NCI-H128 (cell line): ENCODE data around the gene TYW1B.
"Not testable (repeated sequence)": the region's sequence is repeated elsewhere in the genome, so short reads cannot be mapped to it uniquely, and the experiment has no call there.

Source experiments
- DNase-seq: peaks from one replicate; lab custom pipeline; 2025; ENCODE audit not compliant: unreplicated experiment; lab: John Stamatoyannopoulos, UW

TYW1B gene

DNA sequence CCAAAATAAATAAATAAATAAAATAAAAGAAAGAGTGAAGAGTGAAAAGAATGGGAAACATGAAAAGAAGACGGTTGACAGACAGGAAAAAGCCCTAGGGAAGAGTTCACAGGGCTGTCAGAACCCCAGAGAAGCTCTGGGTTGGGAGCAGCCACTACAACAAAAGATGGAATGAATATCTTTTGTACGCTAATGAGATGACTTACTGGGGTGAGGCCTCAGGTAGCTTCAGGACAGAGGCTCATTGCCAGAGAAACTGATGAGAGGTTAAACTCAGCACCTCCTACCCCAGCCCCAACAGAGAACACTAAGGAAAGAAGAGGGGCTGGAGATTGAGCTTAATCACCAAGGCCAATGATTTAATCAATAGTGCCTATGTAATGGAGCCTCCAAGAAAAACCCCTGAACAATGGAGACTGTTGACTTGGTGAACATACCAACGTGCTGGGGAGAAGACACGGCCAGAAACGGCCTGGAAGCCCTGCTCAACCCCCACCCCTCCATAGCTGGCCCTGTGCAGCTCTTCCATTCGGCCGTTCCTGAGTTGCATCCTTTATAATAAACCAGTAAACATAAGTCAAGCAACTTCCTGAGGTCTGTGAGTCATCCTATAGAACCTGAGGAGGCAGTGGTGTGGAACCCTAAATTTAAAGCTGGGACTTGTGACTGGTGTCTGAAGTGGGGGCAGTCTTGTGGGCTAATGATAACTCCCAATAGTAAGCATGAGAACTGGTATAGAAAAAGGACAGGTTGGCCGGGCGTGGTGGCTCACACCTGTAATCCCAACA, 11.4 kb downstream of the TYW1B start:
- not testable (repeated sequence) for DNase-seq

DNA sequence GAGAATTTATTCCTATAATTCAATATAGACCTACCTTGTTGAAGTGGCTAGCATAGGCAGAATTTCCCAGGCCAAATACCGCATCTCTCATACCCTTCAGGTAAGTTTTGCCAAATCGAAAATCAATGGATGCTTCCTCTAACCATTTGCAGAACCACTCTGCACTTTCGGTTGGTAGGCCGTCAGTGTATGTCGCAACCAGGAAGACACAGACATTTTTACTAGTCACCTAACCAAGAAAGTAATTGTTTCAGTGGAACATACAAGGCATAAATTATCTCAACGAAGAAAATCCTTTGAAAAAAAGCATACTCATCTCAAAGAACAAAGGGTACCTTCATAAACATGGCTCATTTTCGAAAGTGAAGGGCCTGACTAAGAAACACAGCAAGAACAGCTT, 17.6 kb downstream of the TYW1B start:
- DNase-seq: not testable (repeated sequence)

DNA sequence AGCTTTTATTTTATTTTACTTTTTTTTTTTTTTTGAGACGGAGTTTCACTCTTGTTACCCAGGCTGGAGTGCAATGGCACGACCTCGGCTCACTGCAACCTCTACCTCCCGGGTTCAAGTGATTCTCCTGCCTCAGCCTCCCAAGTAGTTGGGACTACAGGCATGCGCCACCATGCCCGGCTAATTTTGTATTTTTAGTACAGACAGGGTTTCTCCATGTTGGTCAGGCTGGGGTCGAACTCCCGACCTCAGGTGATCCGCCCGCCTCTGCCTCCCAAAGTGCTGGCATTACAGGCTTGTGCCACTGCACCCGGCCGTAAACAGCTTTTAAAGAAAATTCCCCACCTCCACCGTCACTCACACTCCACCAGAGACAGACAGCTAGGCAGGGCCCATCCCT, 19.5 kb downstream of the TYW1B start:
- not testable (repeated sequence) for DNase-seq

GRCh38 chr7:72806851-72807250, 21.1 kb downstream of the TYW1B start:
- not testable (repeated sequence) for DNase-seq

DNA sequence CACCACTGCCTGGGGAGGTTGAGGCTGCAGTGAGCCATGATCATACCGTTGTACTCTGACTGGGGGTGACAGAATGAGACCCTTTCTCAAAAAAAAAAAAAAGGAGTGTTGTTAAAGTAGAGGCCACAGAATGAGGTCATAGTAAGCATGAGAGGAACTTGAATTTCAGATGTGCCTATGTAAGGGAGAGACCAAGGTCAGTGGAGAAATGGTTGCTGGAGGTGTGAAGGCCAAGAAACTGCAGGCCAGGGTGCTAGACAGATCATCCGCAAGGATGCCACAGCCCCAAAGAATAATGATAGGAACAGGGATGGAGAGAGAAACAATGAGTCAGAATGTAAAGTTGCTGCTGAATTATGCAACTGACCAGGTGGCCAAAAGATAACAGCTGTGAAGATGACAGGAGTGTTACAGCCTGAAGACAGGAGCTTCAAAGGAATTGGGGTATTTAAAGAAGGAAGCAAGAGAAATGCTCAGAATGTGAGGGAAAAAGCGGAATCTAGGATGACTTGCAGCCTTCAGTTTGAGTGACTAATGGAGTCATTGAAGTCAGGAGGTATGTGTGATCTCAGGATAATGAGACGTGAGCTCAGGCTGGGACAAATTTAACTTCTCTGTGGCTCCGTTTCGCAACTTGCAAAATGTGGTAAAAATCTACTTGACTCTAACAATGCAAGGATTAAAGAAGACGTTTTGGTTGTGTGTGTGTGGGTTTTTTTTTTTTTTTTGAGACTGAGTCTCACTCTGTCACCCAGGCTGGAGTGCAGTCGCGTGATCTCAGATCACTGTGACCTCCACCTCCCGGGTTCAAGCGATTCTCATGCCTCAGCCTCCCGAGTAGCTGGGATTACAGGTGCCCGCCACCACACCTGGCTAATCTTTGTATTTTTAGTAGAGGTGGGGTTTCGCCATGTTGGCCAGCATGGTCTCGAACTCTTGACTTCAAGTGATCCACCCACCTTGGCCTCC, 22.2 kb downstream of the TYW1B start:
- no peak for DNase-seq

- not testable (repeated sequence) for DNase-seq
These were observed 24.2 kb downstream of the TYW1B start for GRCh38 chr7:72803778-72804177.

DNA sequence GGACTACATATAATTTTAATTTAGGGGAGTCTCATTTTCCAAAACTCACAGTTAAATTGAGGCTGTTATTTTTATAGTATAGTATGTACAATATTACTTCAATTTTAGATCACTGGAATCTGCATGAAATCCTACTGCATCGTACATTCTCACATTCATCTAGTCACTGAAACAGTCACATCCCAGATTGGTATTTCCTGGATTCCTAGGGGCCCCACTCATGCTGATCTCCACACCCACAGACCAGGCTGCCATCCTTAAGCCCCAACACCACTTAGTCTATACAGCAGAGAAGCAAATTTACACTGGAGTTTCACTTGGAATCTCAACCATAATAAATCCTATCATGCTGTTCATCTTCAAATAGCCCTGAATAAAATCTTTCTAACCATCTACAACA, 26.4 kb downstream of the TYW1B start:
- DNase-seq: not testable (repeated sequence)

- DNase-seq: not testable (repeated sequence)
These were observed 32.6 kb downstream of the TYW1B start for GRCh38 chr7:72795401-72795800.

DNA sequence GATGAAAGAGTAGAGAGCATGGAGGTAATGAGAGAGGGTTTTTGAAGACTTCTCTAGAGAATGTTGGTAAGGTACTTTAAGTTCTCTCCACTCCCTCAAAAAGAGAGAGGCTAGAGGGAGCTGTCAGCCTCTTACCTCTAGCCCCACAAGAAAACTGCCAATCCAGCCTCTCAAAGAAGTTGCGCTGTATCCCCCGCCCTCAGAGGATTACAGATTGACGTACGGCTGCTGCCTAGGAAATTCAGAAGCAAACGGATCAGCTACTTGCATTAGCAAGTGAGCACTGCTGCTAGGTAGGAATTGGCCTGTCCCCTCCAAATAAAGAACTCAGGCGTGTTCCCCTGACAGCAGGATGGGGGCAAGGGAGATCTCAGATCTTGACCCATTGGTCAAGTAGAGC, 34.2 kb downstream of the TYW1B start:
- no peak for DNase-seq

- not testable (repeated sequence) for DNase-seq
These were observed 37.3 kb downstream of the TYW1B start for GRCh38 chr7:72790698-72791060.

GRCh38 chr7:72790048-72790697, 37.8 kb downstream of the TYW1B start:
- DNase-seq: not testable (repeated sequence)

- DNase-seq: no peak
These were observed 42.6 kb downstream of the TYW1B start for GRCh38 chr7:72785166-72785955.

DNA sequence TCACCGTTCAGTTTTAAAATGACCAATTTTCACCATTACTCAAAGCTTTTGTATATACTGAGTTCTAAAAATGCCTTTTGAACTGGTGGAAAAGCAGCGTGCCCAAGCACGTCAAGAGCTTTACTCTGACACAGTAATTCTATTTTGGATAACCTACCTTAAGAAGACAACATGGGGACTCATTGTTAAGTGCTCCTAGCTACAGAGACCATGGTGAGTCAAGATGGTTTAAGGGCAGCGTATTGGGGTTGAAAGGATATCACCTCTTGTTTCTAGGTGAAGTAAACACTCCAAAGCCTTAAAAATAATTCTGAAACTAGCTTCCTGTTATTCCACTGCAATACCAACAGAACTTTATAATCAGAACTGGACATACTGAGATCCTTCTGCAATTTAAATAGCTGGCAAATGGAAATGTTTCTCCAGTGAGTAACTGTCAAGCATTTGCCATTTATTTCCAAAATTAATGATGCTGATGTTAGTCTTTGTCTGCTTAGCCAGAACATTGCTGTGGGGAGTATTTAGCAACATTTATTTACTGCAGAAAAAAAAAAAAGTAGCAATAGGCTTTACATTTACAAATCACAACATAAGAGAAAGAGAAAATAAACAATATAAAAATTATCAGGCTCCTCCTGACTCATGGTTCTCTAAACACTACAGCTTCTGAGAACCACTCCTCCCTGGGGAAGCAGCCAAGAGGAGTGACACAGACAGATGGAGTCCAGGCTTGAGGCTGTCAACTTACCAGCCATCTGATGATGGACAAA, 44.2 kb downstream of the TYW1B start:
- not testable (repeated sequence) for DNase-seq

GRCh38 chr7:72781631-72782030, 46.4 kb downstream of the TYW1B start:
- no peak for DNase-seq

GRCh38 chr7:72781161-72781560, 46.8 kb downstream of the TYW1B start:
- DNase-seq: no peak

DNA sequence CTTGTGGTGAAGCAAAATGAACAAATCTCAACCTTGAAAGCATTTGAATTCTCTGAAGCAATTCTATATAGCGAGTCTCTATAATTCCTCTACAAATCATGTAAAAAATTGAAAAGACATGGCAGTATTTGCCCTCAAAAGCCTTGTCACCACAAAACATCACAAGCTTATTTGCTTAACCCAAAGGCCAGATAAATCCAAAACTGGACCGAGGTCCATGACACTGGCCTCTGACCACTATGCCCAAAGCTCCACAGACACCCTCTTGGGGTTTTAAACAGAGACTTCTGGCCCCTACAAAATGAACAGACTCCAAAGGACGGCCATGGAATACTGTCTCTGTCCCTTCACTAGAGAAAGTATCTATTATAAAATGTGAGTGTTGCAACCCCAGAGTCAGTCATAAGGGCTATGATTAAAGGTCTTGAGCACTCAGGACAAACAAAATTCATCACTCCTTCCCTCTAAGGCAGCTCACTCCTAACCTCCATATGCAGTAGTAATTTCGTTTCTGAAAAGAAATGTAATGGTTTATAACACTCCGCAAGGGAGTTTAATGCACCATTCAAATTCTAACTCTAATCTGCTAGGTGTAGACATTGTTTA, 47.6 kb downstream of the TYW1B start:
- not testable (repeated sequence) for DNase-seq

DNA sequence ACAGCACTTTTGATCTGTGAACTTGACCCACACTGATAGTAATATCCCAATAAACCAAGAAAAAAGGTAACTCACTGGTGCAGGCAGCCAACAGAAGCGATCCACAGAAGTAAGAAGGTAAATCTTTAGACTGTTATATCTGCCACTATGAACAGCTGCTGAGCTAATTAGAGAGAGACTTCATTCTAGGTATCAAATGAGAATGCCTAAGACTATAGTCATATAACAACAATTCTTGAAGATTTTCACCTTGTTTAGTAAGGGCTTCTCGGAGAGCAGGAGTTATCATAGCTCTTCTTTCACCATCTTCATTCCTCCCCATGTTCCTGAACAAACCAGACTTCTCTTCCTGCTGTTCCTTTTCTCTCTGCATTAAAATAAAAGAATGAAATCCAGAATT, 50.8 kb downstream of the TYW1B start:
- DNase-seq: not testable (repeated sequence)

DNA sequence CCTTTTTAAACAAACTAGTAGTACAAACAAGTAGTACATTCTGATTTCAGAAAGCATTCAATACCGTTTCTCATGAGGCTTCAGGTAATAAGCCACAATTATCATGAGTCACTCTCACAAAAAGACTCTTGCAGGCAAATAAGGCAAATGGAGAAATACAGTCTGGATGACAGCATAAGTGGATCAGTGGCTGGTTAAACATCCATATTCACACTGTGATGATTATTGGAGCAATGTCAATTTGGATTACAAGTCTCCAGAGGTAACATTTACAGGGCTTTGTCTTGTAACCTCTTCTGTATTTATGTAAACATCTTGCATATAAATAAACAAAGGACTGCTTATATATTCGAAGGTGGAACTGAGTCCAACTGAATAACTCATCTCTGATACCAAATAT, 55.4 kb downstream of the TYW1B start:
- not testable (repeated sequence) for DNase-seq

GRCh38 chr7:72766994-72767393, 61.0 kb downstream of the TYW1B start:
- DNase-seq: not testable (repeated sequence)
